SIG-M5 treated with dmso at 0.1 percent for 504 hours (cell line): ENCODE results near the gene ZNF516.
A peak's percentile ranks its signal among the peaks of the same experiment; 100 is the strongest.

Source experiments
- DNase-seq: peaks from one replicate; lab custom pipeline; 2025; ENCODE audit not compliant: unreplicated experiment; lab: John Stamatoyannopoulos, UW

Gene ZNF516

DNA sequence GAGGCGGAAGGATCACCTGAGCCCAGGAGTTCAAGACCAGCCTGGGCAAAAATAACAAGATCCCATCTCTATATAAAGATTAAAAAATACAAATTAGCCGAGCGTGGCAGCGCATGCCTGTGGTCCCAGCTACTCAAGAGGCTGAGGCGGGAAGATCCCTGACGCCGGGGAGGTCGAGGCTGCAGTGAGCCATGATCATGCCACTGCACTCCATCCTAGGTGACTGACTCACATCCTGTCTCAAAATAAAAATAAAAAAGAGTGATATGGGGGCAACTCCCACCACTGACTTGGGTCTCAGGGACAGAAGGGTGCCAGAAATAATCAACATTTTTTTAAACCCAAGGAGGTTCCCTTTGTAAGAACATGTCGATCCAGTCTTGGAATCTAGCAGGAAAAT lies 37.6 kb downstream of the ZNF516 start:
- DNase-seq, result no peak

DNA sequence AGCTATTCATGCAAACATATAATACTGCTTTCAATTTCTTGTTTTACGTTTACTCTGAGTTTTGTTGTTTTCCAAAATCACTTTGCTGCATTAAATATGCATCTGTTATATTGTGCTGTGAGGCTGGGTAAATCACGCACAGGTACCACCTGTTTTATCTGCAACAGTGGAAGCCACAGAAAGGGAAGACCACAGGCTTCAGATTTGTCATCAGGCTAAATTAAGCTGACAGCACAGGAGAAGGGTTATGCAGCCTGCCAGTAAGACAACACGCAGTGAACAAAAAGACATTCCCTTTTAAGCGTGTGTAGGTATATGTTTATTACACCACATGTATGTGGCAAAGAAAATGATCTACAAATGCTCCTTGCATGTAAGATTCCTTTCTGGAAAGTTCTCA lies 38.2 kb downstream of the ZNF516 start:
- no peak for DNase-seq

DNA sequence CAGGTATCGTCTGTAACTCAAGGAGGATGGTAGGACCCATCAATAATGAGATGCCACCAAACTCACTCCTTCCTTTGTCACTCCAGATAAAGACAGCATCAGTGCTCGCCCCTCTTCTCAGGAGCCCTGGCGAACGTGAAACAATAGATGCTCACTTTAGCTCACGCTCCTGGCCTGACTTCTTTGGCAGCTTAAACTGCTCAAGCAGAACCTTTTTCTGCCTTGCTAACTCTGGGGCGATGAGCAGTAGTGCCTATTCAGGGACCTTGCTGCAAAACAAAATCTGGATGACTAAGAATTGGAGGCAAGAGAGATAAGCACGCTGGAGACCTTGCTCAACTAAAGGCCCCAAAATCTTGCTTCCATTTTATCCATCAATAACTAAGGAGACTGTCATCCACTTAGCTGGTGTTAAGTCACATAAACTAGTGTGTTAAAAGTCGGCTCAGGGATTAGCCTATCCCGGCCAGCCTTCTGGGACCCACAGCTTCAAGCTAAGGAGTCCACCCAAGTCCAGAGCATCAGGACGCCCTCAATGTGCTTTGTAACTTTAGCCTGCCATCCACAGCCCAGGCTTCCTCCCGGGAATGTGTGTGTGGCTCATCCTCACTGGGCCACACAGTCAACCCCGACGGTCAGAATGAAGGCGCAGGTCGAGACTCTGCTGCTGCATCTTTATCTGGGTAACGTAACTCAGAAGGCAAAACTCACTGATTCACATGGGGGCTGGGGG lies 38.9 kb downstream of the ZNF516 start:
- no peak for DNase-seq

DNA sequence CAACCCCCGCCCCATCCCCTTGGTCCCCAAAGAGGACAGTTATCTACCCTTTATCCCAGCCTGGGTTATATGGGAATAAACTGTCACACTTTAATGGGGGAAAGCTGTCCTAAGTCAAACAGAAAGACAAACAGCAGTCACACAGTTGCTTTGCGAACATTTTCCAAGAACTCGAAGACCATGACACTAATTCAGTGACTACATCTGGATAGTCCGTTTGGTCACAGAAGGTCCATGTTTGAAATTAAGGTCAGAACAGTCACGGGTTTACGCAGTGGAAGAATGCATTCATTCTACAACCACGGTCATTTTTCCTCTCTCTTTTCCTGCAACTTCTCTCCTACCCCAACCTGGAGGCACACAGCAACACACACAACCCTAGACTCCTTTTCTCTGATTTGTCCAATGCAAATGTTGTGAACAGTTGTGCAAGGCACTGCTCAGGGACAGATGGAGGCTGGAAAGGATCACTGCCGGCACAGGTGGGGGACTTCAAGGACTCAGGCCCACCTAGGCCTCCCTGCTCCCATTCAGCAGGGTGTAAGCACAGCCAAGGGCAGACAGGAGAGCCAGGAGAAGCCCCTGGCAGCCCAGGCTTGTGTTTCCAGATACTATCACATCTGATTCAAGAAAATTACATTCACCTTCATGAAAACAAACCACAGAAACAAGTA lies 39.9 kb downstream of the ZNF516 start:
- DNase-seq, result no peak

DNA sequence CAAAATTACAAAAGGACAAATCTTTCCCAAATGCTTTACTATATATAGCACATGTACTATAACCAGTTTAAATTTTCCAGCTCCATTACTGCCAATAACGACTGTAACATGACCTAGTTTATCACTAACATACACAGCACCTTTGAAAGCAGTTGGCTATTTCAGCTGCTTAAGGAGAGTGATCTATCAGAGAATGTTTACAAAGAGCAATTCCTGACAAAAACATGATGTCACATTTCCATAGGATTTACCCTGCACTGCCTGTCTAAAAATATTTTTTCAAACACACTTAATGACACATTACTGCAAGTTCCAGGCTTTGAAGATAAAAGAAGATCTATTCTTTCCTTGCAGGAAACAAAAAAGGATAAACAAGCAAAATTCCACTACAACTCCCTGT lies 40.6 kb downstream of the ZNF516 start:
- no peak for DNase-seq

DNA sequence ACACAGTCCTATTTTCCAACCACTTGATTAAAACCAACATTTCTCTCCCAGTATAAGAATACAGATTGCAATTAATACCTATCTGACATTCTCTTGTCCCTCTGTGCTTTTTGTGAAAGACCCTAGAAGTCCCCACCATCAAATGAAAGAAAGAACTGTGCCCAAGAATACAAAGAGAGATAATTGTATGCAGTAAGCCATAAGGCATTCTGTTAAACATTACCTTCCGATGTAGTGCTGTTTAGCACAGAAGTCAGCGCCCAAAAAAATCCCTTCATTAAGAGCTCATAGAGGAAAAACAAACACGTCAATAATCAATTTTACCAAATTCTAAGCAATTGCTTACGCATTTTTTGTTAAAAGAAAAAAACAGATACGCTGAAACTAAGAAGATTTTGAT lies 41.1 kb downstream of the ZNF516 start:
- DNase-seq, result no peak

DNA sequence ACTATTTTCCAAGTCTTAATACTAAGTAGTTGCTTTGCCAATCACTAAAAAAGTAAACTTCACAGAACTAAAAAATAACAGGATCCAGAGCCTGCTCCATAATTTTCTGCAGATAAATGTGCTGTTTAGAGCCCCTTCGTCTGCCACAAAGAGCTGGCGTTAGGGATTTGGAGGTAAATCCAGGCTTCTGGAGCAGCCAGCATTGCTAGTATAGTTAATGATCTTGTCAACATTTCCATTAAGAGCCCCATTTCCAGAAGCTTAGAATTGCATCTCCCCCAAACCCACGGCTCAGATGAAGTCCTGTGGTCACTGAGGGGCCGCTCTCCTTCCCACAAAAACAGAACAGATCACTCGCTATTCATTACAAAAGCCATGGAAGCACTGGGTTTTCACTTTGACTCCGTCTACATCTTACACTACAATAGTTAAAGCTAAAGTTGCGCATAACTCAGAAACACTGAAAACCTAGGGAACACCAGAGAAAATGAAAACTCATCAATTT lies 41.9 kb downstream of the ZNF516 start:
- DNase-seq, result no peak

DNA sequence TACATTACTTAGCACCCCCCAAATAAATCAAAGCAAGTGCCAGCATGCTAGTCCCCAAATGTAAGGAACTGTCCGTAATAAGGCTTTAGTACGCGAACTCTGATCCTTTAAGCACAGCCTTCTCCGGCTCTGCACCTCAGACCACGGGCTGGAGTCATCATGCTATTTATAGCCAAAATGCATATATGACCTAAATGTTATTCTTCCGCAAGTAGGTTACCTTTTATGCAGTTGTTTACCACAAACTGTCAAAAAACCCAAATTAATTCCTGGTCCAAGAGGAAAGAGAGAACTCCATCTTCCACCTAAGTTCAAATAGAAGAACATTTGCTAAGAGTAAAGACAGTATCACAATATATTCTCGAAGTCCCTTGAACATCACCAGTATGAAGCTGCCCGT lies 42.7 kb downstream of the ZNF516 start:
- DNase-seq, result no peak

DNA sequence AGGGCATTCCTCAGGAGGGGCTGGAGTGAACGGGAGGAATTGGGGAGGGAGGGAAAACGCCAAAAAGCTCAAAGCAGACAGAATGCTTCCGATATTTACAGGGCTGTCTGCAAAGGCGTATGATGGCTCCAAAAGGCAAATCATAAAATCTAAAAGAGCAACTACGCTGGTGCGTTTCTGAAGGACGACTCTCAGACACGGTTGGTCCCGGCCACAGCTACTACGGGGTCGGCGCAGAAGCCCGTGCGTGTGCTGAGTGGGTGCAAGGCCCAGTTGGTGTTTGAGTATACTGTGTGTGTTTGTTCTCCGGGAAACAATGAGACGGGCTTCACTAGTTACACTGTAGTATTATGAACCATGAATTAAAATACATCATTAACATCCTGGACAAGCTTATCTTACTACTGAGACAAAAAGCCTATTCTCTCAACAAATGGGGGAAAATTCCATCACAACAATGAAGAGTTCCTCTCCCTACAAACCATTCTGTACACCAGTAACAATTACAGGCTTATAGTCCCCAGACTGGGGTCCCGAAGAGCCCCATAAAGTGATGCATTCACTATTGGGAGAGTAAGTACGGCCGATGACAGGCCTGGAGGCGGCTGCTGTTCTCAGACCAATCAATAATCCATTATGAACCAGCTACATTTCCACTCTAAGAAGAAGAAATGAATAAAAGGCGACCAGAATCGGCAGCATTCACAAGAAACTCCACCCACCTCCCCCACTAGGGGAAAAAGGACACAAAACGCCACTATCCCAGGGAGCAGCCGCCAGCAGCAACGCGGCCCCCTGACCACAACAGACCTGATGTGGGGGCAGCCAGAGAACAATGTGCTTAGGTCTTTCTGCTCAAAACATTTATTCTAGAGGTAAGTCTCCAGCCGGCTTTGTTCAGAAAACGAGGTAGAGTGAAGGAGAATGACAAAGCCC lies 43.4 kb downstream of the ZNF516 start:
- no peak for DNase-seq

DNA sequence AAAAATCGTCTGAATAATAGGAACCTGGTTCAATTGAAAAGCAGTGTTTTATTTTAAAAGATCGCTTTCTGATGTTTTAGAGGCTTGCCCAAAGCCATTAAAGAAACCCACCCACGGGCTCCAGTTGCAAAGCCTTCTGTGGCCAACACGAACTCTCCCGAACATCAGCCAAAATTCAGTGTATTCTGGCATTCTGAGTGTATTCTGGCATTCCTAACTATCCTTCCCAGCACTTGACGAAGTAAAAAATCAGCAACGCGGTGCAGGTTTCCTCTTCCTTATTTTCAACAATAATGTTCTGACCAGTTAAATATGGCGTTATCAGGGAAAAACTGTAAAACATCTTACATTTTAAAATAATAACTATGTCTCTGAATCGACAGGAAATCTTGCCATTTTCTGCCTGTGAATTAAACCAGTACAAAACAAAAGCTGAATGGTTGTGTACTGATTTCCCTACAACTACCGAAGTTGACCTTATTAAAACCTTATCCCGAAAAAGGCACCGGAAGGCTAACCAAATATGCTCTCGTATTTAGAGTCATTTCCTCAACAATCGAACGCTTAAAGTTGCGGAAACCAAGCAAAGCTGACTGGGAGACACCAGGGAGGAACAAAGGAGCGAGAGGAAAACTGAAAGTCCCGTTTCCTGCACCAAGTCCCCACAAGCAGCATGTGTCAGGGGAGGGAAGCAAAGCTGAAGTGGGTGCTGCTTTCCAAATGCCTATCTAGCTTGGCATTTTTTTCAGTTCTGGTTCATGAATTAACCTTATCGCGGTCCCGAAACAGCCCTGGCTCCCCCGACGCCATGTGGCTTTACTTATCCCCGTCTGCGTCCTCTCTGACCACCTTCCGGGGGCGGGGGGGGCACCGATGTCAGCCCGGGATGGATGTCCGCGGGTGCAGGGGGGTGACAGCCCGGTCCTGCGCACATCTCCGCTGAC lies 44.3 kb downstream of the ZNF516 start:
- DNase-seq, result no peak

DNA sequence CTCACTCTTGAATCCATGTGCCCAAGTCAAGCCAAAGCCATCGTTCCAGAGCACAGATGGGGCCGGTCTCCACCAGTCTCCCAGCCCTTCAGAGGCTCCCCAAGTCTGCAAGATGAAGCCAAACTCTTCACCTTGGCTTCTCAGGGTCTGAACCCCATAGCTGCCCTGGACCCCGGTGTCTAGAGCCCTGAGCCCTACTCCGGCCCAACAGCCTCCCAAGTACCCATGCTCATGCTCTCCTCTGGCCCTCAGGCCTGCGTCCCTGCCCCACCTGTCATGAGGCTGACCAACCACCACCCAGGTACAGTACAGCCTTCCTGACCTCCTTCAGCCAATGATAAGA lies 46.0 kb downstream of the ZNF516 start:
- DNase-seq, result no peak

DNA sequence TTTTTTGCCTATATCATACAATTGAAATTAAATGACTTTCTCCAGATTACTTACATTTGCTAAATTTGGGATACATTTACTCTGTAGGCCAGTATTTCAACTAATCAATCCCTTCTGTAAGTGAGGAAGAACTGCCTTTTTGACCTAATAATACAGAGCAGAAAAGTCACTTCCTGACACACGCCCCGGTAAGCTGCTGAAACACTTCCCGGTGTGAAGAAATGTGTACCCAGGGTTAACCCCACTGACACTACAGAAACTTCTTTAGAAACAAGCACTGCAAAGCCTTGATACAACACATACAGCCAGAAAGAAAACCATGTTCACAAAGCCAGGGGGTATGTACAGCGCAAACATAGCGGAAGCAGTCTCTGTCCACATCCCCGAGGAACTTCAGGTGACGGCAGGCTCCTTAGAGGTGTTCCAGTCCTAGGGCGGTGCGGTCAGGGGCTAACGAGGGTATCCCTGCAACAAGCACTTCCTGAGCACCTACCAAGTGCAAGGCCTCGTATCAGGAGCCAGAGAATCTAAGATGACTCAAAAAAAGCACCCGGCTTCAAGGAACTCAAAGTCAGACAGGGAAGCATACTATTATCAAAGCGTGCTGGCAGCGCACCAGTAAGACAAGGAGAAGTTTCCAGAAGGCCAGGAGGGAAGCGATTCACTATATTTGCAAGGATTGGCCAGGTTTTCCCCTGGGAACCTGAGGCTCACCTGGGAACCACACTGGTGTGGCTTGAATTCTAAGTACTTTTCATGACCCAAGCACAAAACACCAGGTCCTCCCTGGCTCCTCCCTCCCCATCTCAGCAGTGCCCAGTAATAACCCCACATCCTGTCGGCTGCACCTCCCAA lies 46.6 kb downstream of the ZNF516 start:
- DNase-seq, result peak; percentile 35

DNA sequence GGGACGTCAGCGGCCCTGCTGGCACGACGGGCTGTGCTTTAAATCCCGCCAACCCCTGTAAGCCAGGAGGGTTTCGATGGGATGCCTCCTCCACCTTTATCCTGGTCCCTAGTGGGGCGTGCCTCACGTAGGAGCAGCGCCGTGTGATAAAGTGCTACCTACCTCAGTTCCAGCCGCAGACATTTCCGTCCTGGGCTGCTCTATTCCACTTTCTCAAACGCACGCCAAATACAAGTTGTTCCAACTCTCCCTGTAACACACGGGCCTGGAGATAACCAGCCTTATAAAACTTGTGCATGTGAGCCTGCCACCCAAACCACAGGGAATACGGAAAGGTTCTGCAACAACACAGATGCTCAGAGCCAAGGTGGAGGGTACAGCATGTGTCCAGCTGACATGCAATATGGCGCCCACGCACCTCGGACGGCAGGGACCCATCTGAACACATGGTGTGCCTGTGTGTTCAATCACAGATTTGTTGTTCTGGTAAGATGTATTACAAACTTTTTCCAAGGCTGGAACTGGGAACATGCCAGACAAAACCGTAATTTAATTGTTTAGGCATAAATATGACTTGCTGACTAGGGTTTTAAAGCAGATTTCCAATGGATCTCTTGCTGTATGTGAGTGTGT lies 47.7 kb downstream of the ZNF516 start:
- no peak for DNase-seq

DNA sequence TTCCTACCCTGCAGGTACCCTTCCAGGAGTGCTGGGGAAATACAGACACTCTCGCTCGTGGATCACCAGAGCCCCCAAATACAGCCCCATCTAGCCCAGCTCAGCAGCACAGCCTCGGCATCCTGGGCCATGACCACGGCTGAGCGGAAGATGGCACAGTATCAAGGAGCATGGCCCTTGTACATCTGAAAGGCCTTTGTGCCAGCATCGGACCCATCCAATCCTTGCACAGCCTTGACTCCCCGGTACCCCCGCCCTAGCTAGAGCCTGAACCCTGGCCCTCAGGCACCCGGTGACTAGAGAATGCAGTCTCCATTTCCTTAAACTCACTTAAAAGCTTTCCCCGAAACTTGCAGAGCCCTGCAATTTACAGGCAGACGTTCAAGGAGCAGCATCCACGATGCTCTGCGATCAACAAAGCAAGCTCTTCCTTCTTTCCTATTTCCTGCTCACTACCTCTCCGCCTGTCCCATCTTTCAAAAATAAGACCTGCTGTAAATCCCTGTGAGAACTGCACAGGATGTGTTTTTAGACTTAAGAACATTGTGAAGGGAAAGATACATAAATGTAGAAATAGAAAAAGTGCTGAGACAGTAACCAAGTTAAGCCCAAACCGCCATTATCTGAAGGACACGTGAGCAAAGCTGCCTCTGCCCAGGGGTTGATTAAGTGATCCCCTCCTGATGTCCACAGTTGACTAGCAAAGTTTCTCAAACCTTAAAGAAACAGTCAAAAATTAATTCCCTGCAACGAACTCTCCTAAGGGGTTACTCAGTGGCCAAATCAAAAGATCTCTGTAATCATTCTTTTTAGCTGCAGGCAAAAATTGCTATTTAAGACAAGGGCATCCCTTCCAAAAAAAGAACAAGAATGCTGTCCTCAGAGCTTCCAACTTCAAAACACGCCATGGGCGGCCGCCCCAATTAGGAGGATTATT lies 48.5 kb downstream of the ZNF516 start:
- DNase-seq, result no peak

DNA sequence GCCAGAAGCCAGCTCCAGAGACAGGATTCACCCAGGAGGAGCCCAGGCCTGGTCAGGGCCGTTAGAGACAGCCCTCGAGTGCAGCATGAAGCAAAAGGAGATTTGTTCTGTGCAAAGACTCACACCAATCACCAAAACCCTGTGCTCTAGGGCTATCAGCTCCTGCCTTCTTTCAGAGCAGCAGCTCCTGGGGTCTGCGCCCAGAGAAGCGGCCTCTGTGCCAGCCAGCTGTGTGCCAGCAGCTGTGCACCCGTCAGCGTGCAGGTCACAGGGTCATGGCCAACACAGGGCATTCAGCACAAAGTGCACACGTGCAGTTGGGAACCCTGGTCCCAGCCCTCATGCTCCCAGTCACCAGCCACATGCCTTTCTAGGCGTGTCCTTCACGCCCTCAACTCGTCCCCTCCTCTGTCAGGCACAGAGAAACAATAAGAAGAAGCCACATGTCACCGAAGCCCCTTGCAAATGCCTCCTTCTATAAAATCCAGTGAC lies 49.3 kb downstream of the ZNF516 start:
- DNase-seq, result no peak

DNA sequence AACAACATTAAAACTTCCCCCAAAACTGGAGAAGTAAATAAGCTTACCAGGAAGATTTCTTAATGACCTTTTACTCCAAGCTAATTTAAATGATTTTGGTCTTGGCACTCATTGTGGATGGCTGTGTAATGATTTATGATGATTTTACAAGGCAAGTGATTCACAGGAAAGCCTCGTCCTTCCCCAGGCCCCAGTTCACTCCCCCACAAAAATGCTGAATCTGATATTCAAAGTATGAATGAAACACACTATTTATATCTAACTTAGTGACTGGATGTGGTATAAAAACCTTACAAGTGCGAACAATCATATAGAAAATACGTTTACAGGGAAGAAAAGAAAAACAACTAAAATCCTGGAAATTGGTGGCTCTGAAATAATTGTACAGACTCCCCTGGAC lies 49.8 kb downstream of the ZNF516 start:
- DNase-seq, result no peak

DNA sequence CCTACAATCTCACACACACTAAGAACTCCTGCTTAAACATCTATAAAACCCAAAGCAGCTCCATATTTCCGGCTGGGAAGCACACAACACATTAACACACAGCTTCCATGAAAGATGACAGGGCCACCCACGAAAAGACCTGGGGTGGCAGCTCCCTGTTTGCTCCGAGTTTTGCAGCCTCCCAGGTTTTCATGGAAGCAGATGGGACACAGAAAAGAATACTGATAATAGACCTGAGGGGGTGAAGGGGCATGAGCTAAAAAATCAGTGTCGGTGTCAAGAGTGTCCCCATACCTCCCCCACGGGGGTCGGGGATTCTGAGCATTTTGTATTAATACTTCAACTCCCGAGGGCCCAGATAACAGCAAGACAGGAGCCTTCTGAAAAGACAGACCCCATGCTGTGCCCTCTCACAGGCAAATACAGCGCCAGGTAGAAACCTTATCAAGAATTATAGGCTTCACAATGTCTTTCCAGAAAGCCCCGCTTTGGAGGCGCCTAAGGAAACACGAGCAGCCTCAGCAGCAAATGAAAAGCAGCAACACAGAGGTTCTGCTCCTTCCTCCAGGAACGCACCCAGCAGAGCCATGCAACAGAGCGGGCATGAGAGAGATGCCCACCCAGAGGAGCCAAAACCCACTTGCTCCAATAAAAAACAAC lies 50.5 kb downstream of the ZNF516 start:
- no peak for DNase-seq
